Endothelial cell of umbilical vein (primary cell): ENCODE results near the gene UBL3.

Experiments used
- CTCF ChIP-seq, 2 donors: IDR thresholded peaks; 1 replicate in 1 of 2; 2 replicates in 1 of 2; pipeline ENCODE4 v1.5.1; 2011; ENCODE audit warnings: low read length in 2 of 2, mild to moderate bottlenecking in 2 of 2, moderate library complexity in 2 of 2, control low read depth in 1 of 2, inconsistent platforms in 1 of 2, low read depth in 1 of 2; ENCODE audit not compliant: insufficient read depth in 1 of 2; ENCODE audit errors: extremely low read depth in 1 of 2
- GATA2 ChIP-seq: IDR thresholded peaks from 2 replicates; pipeline ENCODE4 v1.7.0; 2011; ENCODE audit warnings: low read depth, mild to moderate bottlenecking, moderate library complexity, mixed read lengths, low read length; ENCODE audit not compliant: insufficient read length, insufficient read depth
- TF ChIP-seq, protein P1 (sequence below): IDR thresholded peaks from 2 replicates; pipeline ENCODE4 v1.6.1; 2011; ENCODE audit not compliant: insufficient read depth, insufficient read length

- TF ChIP-seq CTCF (IDR thresholded peaks at IDR 0.05; ENCODE audit: extremely low read depth in 1 of 2, insufficient read depth in 1 of 2, low read depth in 1 of 2, low read length in 2 of 2): no peak
- no peak for TF ChIP-seq GATA2
- TF ChIP-seq, protein P1, sequence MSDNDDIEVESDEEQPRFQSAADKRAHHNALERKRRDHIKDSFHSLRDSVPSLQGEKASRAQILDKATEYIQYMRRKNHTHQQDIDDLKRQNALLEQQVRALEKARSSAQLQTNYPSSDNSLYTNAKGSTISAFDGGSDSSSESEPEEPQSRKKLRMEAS: no peak
These were observed 2.9 kb downstream of the UBL3 start for GRCh38 chr13:29847501-29847983.
